IMR-90 (cell line): ENCODE measurements around the gene NPHP4. TPM values are rescaled to one million over a fixed set of nuclear protein-coding genes. Genes with fewer than 3 reads are reported as not detected.

Experiments used
- ATAC-seq: fragments of 200-7000 bp; cut with Tn5 transposase; 2 replicates; pipeline ENCODE4 v1.9.1; 2020; ENCODE audit warnings: low read depth, mild to moderate bottlenecking, moderate library complexity
- BruUV-seq: library from RNA; stranded (reverse); fragments of 400-500 nt; replicated peaks from 2 replicates; lab custom pipeline; 2021; lab: Mats Ljungman, UMichigan
- CTCF ChIA-PET: fragments of 300-600 bp; formaldehyde crosslinking; extraction: SDS; loops from one replicate; lab custom pipeline; 2021; ENCODE audit warnings: antibody characterized with exemption; lab: Yijun Ruan, JAX
- POLR2A ChIA-PET: fragments of 300-600 bp; sonication (Branson Sonifier 250); formaldehyde crosslinking; loops from one replicate; lab custom pipeline; 2022; ENCODE audit warnings: antibody characterized with exemption; ENCODE audit not compliant: unreplicated experiment; lab: Charles Lee
- DNase-seq: peaks from one replicate; pipeline ENCODE4 v3.0.0; 2013
- H2AFZ ChIP-seq: replicated peaks from 2 replicates; pipeline ENCODE3; 2013; ENCODE audit warnings: low read length, mild to moderate bottlenecking; ENCODE audit not compliant: poor library complexity
- H2AK5ac ChIP-seq: 2 replicates; pipeline ENCODE4 v1.6.1; 2013; ENCODE audit warnings: low read depth, low read length, inconsistent platforms
- H2AK9ac ChIP-seq: replicated peaks from 2 replicates; pipeline ENCODE3; 2013; ENCODE audit warnings: mild to moderate bottlenecking, low read depth, low read length, moderate library complexity; ENCODE audit not compliant: poor library complexity
- H2BK120ac ChIP-seq: 2 replicates; pipeline ENCODE4 v1.6.1; 2013; ENCODE audit warnings: low read depth, low read length, inconsistent platforms
- H2BK15ac ChIP-seq: 3 replicates; pipeline ENCODE4 v1.6.1; 2013; ENCODE audit warnings: low read depth, low read length, inconsistent platforms
- H2BK20ac ChIP-seq: 2 replicates; pipeline ENCODE4 v1.6.1; 2013; ENCODE audit warnings: low read depth, mild to moderate bottlenecking, inconsistent platforms, low read length, moderate library complexity
- H2BK5ac ChIP-seq: 2 replicates; pipeline ENCODE4 v1.6.1; 2013; ENCODE audit warnings: mild to moderate bottlenecking, low read depth, low read length, inconsistent platforms; ENCODE audit not compliant: poor library complexity, severe bottlenecking
- H3K14ac ChIP-seq: replicated peaks from 2 replicates; pipeline ENCODE4 v1.6.1; 2013; ENCODE audit warnings: low read depth, low read length, inconsistent platforms
- H3K18ac ChIP-seq: 2 replicates; pipeline ENCODE4 v1.6.1; 2013; ENCODE audit warnings: low read depth, low read length, control low read depth
- H3K23ac ChIP-seq: 2 replicates; pipeline ENCODE4 v1.6.1; 2013; ENCODE audit warnings: low read depth, low read length, inconsistent platforms
- H3K27ac ChIP-seq: 2 replicates; pipeline ENCODE4 v1.5.1; 2013; ENCODE audit warnings: mild to moderate bottlenecking, control low read depth, low read length; ENCODE audit not compliant: insufficient read depth
- H3K27me3 ChIP-seq: 2 replicates; pipeline ENCODE4 v1.6.1; 2013; ENCODE audit warnings: low read length; ENCODE audit not compliant: control insufficient read depth, insufficient read depth
- H3K36me3 ChIP-seq: 2 replicates; pipeline ENCODE4 v1.6.1; 2013; ENCODE audit warnings: low read length, mixed read lengths; ENCODE audit not compliant: control insufficient read depth, insufficient read depth
- H3K4ac ChIP-seq: 2 replicates; pipeline ENCODE4 v1.6.1; 2013; ENCODE audit warnings: low read depth, low read length, inconsistent platforms
- H3K4me1 ChIP-seq: 2 replicates; pipeline ENCODE4 v1.6.1; 2013; ENCODE audit warnings: low read length, mixed read lengths; ENCODE audit not compliant: control insufficient read depth, insufficient read depth
- H3K4me2 ChIP-seq: 2 replicates; pipeline ENCODE4 v1.6.1; 2013; ENCODE audit warnings: low read depth, mild to moderate bottlenecking, control low read depth, low read length, moderate library complexity
- H3K4me3 ChIP-seq: 2 replicates; pipeline ENCODE4 v1.5.1; 2013; ENCODE audit warnings: low read depth, mild to moderate bottlenecking, control low read depth, low read length, moderate library complexity; ENCODE audit not compliant: insufficient read depth
- H3K56ac ChIP-seq: 2 replicates; pipeline ENCODE4 v1.6.1; 2013; ENCODE audit warnings: low read length, inconsistent platforms; ENCODE audit not compliant: insufficient read depth; ENCODE audit errors: extremely low read depth
- H3K79me1 ChIP-seq, 2 experiments: 2 replicates each; pipeline ENCODE4 v1.6.1; 2013; ENCODE audit warnings: low read length in 2 of 2, inconsistent platforms in 1 of 2, low read depth in 1 of 2
- H3K9ac ChIP-seq: 2 replicates; pipeline ENCODE4 v1.6.1; 2013; ENCODE audit warnings: low read depth, low read length, control low read depth
- H3K9me1 ChIP-seq: 2 replicates; pipeline ENCODE4 v1.6.1; 2013; ENCODE audit warnings: low read length, inconsistent platforms; ENCODE audit not compliant: insufficient read depth
- H3K9me3 ChIP-seq: 2 replicates; pipeline ENCODE4 v1.6.1; 2013; ENCODE audit warnings: low read length; ENCODE audit not compliant: control insufficient read depth, insufficient read depth
- H4K20me1 ChIP-seq: 2 replicates; pipeline ENCODE4 v1.6.1; 2013; ENCODE audit warnings: low read length, inconsistent platforms; ENCODE audit not compliant: insufficient read depth
- H4K5ac ChIP-seq: 2 replicates; pipeline ENCODE4 v1.6.1; 2013; ENCODE audit warnings: mild to moderate bottlenecking, low read depth, low read length, control low read depth
- H4K8ac ChIP-seq, 2 experiments: 2 replicates each; pipeline ENCODE4 v1.6.1; 2013; ENCODE audit warnings: low read depth in 2 of 2, low read length in 2 of 2, control low read depth in 1 of 2, inconsistent platforms in 1 of 2
- H4K91ac ChIP-seq: 2 replicates; pipeline ENCODE4 v1.6.1; 2013; ENCODE audit warnings: low read depth, low read length, inconsistent platforms; ENCODE audit not compliant: insufficient read depth
- MAFK ChIP-seq: IDR thresholded peaks from 2 replicates; pipeline ENCODE4 v1.6.1; 2012; ENCODE audit warnings: low read depth, low read length, improper control_type of control experiment
- POLR2A ChIP-seq: IDR thresholded peaks from 2 replicates; pipeline ENCODE4 v1.6.1; 2012; ENCODE audit warnings: mild to moderate bottlenecking, low read depth, low read length
- WGBS, 2 experiments: methylation state at CpG; one replicate each; pipeline versions ENCODE4 v1.1.5 to v1.1.7; 2013; ENCODE audit warnings: missing lambda C conversion rate in 2 of 2; ENCODE audit not compliant: insufficient read length in 1 of 2; ENCODE audit errors: extremely low coverage in 2 of 2; 5-methylcytosine and 5-hydroxymethylcytosine counted together
- dilution Hi-C: fragments of 300-500 bp; cut with HindIII; formaldehyde crosslinking; loops from one replicate; pipeline ENCODE4 v1.14.3; 2018; ENCODE audit warnings: low sequenced_read_pairs; ENCODE audit not compliant: unreplicated experiment
- in situ Hi-C: fragments of 300-500 bp; cut with MboI; formaldehyde crosslinking; loops from 3 replicates; pipeline ENCODE4 v1.14.3; 2019; ENCODE audit warnings: low sequenced_read_pairs, inconsistent platforms, mixed read lengths
- intact Hi-C: fragments of 100-400 bp; cut with micrococcal nuclease; formaldehyde crosslinking; loops from 2 replicates; pipeline ENCODE4 v1.10.0; 2022
- polyA plus RNA-seq, 3 experiments: library from polyadenylated mRNA; depleted of rRNA; stranded (reverse); fragments of >200 nt; gene quantifications; 2 replicates each; pipeline ENCODE4 v1.2.3, GENCODE V29; 2012; ENCODE audit warnings: low replicate concordance in 1 of 3
- total RNA-seq: library from RNA; depleted of rRNA; stranded (reverse); fragments of >200 nt; gene quantifications from 2 replicates; pipeline ENCODE4 v1.2.3, GENCODE V29; 2012

NPHP4 gene
- total and polyA plus RNA-seq, 2 of the 4 experiments (the other 2 are of a cell fraction) = 2.0 to 5.5 TPM

DNA sequence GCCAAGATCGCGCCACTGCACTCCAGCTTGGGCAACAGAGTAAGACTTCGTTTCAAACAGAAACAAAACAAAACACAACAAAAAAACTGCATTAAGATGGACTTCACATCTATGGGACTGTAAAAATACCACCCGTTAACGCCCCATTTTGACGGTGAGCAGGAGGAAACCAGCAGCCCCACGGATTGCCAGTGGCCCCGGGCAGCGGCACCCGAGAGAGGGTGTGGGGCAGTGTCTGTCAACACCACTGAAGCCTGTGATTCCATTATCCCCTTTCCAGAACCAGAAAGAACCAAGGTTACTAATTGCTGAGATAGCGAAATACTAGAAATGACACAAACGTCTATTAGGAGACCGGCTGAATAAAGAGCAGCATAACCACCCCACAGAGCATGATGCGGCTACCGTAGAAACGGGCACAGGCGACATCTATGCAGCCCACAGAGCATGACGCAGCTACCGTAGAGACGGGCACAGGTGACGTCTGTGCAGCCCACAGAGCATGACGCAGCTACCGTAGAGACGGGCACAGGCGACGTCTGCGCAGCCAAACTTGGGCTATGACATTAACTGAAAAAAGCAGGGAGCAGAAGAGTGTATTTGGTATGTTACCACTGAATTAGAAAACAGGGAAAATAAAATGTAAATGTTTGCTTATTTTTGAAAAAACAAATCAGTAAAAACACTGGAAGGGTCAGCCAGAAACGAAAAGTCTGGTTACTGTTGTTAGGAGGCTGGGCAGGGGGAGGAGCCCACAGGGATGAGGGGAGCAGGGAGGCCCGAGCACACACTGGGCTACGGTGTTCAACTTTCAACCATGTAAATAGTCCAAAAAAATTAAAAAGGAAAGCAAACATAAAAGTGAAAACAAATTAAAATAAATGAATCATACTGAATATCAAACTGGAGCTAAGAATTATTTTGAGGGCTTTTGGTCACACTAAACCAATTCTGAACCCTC lies 96.5 kb downstream of the NPHP4 start:
- Histone ChIP-seq H4K20me1 (no peaks in the 10 kb centered on the region), H2AK5ac (no peak overlapping the region), H3K4me3 (no peak overlapping the region), H2AK9ac (no peak overlapping the region), H3K14ac (no peak overlapping the region), H3K79me1 (no peaks in the 10 kb centered on the region), H3K23ac (no peak overlapping the region), H3K9me1 (no peaks in the 10 kb centered on the region; the same call in 1 of the 2 replicates), H3K18ac (no peak overlapping the region), H3K27ac (no peak overlapping the region), H2BK20ac (no peak overlapping the region), H3K9ac (no peak overlapping the region), H2AFZ (no peak overlapping the region), H3K4ac (no peak overlapping the region), H4K5ac (no peak overlapping the region), H2BK5ac (no peak overlapping the region), H3K9me3 (no peaks in the 10 kb centered on the region), H4K8ac (no peak overlapping the region), H3K4me2 (no peak overlapping the region), H4K91ac (no peak overlapping the region), H3K4me1 (no peaks in the 10 kb centered on the region), H3K56ac (no peak overlapping the region), H3K27me3 (no peaks in the 10 kb centered on the region), H2BK120ac (no peak overlapping the region), H3K36me3 (peaks cover 3% of the 10 kb centered on the region; the same call in 1 of the 2 replicates), H2BK15ac (no peak overlapping the region)
- BruUV-seq = no TSS peak
- ATAC-seq (no peak), DNase-seq (no peak)
- ChIA-PET CTCF (no interaction called here), POLR2A (no interaction called here)
- intact Hi-C loops (no loop called here), in situ Hi-C loops (no loop called here), dilution Hi-C loops (no loop called here)
- WGBS, 2 experiments = 94% methylated on average over 12 of the region's 30 CpGs; no CpG with 5 or more reads in 1 of the 2 experiments
- TF ChIP-seq POLR2A = no peak
- peak; percentile 57 for TF ChIP-seq MAFK
